Activated T-helper 1 cell treated with anti-CD3 and anti-CD28 coated beads, Interleukin-2, amount 50 U/mL, for 16 hours (primary cell): ENCODE measurements around the gene ALPP.

Experiments used
- DNase-seq, 2 donors: peaks; one replicate each; pipeline ENCODE4 v3.0.0-alpha.2; 2020; ENCODE audit warnings: low read depth in 1 of 2, low spot score in 1 of 2

Gene ALPP

GRCh38 chr2:232340171-232340935 lies 38.2 kb upstream of the ALPP start:
- no peak for DNase-seq

GRCh38 chr2:232341061-232341738 lies 37.4 kb upstream of the ALPP start:
- DNase-seq, result no peak

- no peak for DNase-seq
Observed at GRCh38 chr2:232341739-232342126, 36.8 kb upstream of the ALPP start.

GRCh38 chr2:232342635-232343565 lies 35.7 kb upstream of the ALPP start:
- no peak for DNase-seq

GRCh38 chr2:232343821-232344220 lies 34.7 kb upstream of the ALPP start:
- no peak for DNase-seq

- no peak for DNase-seq
Observed at GRCh38 chr2:232345251-232345650, 33.3 kb upstream of the ALPP start.

- DNase-seq, result no peak
Observed at GRCh38 chr2:232347369-232347768, 31.2 kb upstream of the ALPP start.

- DNase-seq, result no peak
Observed at GRCh38 chr2:232348936-232349335, 29.6 kb upstream of the ALPP start.

- DNase-seq, result no peak
Observed at GRCh38 chr2:232349546-232349945, 29.0 kb upstream of the ALPP start.

GRCh38 chr2:232349946-232350635 lies 28.5 kb upstream of the ALPP start:
- no peak for DNase-seq

GRCh38 chr2:232350804-232351685 lies 27.5 kb upstream of the ALPP start:
- DNase-seq, result no peak

- no peak for DNase-seq
Observed at GRCh38 chr2:232351686-232352510, 26.7 kb upstream of the ALPP start.

- DNase-seq, result no peak
Observed at GRCh38 chr2:232352511-232353091, 25.9 kb upstream of the ALPP start.

- no peak for DNase-seq
Observed at GRCh38 chr2:232353096-232353495, 25.5 kb upstream of the ALPP start.

- no peak for DNase-seq
Observed at GRCh38 chr2:232353660-232354059, 24.9 kb upstream of the ALPP start.

- no peak for DNase-seq
Observed at GRCh38 chr2:232354069-232354468, 24.5 kb upstream of the ALPP start.

GRCh38 chr2:232361646-232362045 lies 16.9 kb upstream of the ALPP start:
- DNase-seq, result no peak

GRCh38 chr2:232362174-232362900 lies 16.2 kb upstream of the ALPP start:
- no peak for DNase-seq
